Lower lobe of right lung (tissue), 2 donors: Measurements from ENCODE around the gene TBX5. TPM values are rescaled to one million over a fixed set of nuclear protein-coding genes. Genes with fewer than 3 reads are reported as not detected.

Source experiments
- ATAC-seq, 2 donors: fragments of 200-7000 bp; cut with Tn5 transposase; one replicate each; pipeline ENCODE4 v1.9.1; 2020 to 2022; ENCODE audit warnings: mild to moderate bottlenecking in 2 of 2, moderate library complexity in 2 of 2
- DNase-seq: peaks from one replicate; pipeline ENCODE4 v3.0.0-alpha.2; 2020
- H3K27ac ChIP-seq: fragments of 200-600 bp; one replicate; pipeline ENCODE4 v1.8.0; 2022
- H3K27me3 ChIP-seq: fragments of 200-600 bp; one replicate; pipeline ENCODE4 v1.8.0; 2022; ENCODE audit warnings: low read depth
- H3K36me3 ChIP-seq: fragments of 200-600 bp; one replicate; pipeline ENCODE4 v1.8.0; 2022; ENCODE audit warnings: mild to moderate bottlenecking
- H3K4me1 ChIP-seq: fragments of 200-600 bp; one replicate; pipeline ENCODE4 v1.8.0; 2022
- H3K4me3 ChIP-seq: fragments of 200-600 bp; one replicate; pipeline ENCODE4 v1.8.0; 2022; ENCODE audit warnings: mild to moderate bottlenecking
- H3K9me3 ChIP-seq: fragments of 200-600 bp; one replicate; pipeline ENCODE4 v1.8.0; 2022
- intact Hi-C: fragments of 100-400 bp; cut with DNase I; formaldehyde crosslinking; loops from one replicate; pipeline ENCODE4 v1.11.0; 2022
- total RNA-seq: library from RNA; stranded (reverse); fragmentation: NEBNext Ultra II Directional; extraction: Animal tissue kit (Norgen Biotek cat#: 25700); gene quantifications from one replicate; pipeline ENCODE4 v1.2.1, GENCODE V29; 2021
- TF ChIP-seq, protein P1 (sequence below): fragments of 200-600 bp; IDR thresholded peaks from one replicate; pipeline ENCODE4 v1.8.0; 2022; ENCODE audit warnings: antibody characterized with exemption, mild to moderate bottlenecking
- donor health status: DM: no; HTN: yes; CAD: no; lungs with severe emphysema.

Gene TBX5
- total RNA-seq, 1 donor from 2014 or later: 15.7 TPM

DNA sequence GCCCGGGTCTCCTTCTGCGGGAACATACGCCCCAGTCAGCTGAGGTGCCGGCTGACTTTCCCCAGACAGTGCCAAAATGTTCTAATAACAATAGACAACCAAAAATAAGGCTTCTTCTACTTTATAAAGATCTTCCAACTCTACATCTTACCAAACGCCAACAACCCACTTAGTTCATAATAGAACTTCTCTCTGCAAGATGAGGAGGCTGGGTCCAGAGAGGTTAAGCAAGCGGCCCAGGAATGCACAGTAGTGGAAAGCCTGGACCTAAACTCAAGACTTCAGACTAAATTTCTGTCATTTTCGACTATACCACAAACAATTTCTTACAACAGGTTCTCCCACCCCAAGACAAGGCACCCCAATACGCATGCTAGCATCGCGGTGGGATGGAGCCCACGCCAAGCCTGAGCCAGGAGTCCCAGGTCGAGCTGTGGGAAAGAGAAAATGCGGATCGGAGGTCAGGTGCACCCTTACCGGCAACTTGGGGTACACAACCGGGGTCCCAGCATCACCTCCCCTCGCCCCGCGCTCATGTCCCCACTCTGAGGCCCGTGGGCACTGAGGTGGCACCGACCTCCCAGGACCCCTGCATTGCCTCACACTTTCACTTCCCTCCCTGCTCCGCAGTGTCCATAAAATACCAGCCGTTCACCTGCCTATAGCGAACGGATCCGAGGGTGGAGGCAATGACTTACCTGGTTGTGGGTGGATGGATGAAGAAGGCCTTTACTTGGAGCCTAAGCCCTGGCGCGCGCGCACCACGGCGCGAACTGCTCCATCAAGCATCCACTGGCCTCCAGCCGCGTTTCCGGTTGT is 42.1 kb upstream of the TBX5 start:
- intact Hi-C loops: no loop called here
- Histone ChIP-seq H3K4me1 (no peaks in the 10 kb centered on the region), H3K27me3 (peaks cover 70% of the 10 kb centered on the region), H3K27ac (no peak overlapping the region), H3K36me3 (no peaks in the 10 kb centered on the region), H3K4me3 (no peak overlapping the region), H3K9me3 (no peaks in the 10 kb centered on the region)
- TF ChIP-seq, protein P1, sequence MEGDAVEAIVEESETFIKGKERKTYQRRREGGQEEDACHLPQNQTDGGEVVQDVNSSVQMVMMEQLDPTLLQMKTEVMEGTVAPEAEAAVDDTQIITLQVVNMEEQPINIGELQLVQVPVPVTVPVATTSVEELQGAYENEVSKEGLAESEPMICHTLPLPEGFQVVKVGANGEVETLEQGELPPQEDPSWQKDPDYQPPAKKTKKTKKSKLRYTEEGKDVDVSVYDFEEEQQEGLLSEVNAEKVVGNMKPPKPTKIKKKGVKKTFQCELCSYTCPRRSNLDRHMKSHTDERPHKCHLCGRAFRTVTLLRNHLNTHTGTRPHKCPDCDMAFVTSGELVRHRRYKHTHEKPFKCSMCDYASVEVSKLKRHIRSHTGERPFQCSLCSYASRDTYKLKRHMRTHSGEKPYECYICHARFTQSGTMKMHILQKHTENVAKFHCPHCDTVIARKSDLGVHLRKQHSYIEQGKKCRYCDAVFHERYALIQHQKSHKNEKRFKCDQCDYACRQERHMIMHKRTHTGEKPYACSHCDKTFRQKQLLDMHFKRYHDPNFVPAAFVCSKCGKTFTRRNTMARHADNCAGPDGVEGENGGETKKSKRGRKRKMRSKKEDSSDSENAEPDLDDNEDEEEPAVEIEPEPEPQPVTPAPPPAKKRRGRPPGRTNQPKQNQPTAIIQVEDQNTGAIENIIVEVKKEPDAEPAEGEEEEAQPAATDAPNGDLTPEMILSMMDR: no peak
- DNase-seq: no peak
- ATAC-seq: no peak

DNA sequence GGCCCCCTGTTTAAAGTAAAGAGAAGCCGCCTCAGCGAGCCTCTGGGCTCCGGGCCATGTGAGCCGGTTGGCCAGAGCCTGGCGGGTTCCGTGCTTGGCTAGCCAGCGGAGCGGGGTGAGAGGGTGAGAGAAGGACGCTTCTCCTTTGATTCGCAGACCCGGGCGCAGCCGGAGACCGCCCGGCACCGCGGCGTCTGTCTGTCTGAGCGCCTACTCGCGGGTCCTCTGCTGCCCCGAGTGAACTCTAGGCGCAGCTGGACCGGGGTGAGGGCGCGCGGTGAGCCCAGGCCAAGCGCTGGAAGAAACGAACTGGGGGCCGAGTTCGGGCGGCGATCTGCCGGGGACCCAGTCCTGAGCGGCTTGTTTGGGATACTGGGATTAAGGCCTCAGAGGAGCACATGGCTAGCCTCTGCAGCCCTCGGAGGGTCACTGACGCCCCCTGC is 41.4 kb upstream of the TBX5 start:
- H3K27me3 ChIP-seq: peaks cover 76% of the 10 kb centered on the region
- no peaks in the 10 kb centered on the region for H3K9me3 ChIP-seq
- no peaks in the 10 kb centered on the region for H3K36me3 ChIP-seq
- no peak overlapping the region for H3K27ac ChIP-seq
- H3K4me3 ChIP-seq: no peak overlapping the region
- TF ChIP-seq, protein P1: no peak
- ATAC-seq (peak; percentile 26 to 40), DNase-seq (no peak)
- no peaks in the 10 kb centered on the region for H3K4me1 ChIP-seq
- intact Hi-C loops: no loop called here

DNA sequence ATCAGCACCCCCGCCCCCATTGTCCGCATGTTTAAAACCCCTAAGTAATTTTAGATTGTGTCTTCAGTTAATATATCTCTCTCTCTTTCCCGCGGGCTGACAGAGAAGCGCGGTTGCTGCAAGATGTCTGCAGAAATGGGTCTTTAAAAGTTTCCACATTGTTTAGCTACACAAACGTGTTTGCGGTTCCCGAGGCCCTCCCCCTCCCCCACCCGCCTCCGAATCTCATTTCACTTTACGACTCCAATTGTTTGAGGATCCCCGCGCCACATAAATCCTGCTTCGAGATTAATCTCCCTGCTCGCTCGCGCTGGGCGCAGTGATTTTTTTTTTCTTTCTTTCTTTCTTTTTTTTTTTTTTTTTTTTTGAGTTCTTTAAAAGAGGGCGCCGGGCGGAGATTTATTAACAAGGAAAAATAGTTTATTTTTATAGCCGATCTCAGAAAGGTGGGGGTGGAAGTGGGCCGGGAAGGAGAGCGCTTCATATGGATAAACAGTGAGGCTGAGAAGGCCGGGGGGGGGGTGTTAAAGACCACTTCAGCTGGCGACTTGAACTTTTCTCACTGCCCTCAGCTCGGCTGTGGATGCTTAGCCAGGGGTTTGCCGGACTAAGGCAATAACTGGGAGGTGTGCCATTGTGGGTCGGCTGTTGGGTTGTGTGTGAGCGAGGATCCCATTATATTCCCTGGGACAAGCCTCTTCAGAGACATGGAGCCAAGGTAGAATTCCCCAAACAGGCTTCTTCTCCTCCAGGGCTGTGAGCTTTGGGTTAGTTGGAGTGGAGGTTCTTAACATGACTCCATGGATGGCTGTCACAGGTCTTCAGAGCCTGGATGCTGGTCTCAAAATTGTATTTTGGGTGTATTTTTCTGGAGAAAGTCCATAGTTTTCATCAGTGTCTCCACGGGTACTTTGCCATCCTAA is 39.7 kb upstream of the TBX5 start:
- Histone ChIP-seq H3K9me3 (no peaks in the 10 kb centered on the region), H3K4me1 (no peaks in the 10 kb centered on the region), H3K4me3 (no peak overlapping the region), H3K27me3 (peaks cover 89% of the 10 kb centered on the region), H3K27ac (no peak overlapping the region), H3K36me3 (no peaks in the 10 kb centered on the region)
- TF ChIP-seq, protein P1: no peak
- ATAC-seq: no peak
- intact Hi-C loops: no loop called here
- no peak for DNase-seq

DNA sequence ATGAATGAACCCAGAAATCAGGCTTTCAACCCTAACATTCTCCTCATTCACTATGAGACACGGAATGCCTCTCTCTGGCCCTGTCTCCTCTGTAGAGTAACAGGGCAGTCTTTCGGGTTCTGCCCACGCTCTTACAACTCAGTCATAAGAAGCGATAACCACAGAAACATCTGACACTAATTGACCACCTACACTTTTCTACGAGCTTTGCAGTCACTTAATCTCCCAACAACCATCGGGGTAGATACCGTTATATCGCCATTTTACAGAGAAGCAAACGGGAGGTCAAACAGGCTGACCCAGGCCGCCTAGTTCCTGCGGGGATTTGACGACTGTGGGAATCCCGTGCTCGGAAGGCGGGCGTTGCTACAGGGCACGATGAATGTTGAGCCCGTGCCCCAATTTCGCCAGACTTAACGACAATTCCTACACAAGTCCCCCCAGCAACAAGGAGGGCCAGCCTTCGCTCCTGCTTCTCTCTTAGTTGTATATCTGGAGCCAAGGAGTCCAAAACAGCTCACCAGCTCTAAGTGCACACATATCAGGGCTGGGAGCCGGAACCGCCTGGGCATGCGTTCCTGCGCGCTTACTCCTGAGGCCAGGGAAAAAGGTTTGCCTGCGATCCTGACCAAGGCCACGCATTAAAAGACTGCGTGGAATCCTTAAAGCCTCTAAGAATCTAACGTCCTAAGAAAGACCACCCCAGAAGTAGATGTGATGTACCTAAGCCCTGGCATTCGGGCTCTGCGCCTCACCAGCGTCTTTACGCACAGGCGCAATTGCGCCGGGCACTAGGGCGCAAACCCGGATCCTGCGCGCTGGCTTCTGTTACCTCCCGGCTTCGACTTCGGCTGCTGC is 38.7 kb upstream of the TBX5 start:
- Histone ChIP-seq H3K4me1 (no peaks in the 10 kb centered on the region), H3K36me3 (no peaks in the 10 kb centered on the region), H3K4me3 (no peak overlapping the region), H3K9me3 (no peaks in the 10 kb centered on the region), H3K27me3 (peaks cover 96% of the 10 kb centered on the region), H3K27ac (no peak overlapping the region)
- TF ChIP-seq, protein P1: no peak
- ATAC-seq (no peak), DNase-seq (no peak)
- intact Hi-C loops: no loop called here
